Measurements from ENCODE around the gene BCDIN3D. TPM values are rescaled to one million over a fixed set of nuclear protein-coding genes. Genes with fewer than 3 reads are reported as not detected.

The BCDIN3D gene
- total RNA-seq, 1 experiment from 2014 or later = 4.8 TPM

DNA sequence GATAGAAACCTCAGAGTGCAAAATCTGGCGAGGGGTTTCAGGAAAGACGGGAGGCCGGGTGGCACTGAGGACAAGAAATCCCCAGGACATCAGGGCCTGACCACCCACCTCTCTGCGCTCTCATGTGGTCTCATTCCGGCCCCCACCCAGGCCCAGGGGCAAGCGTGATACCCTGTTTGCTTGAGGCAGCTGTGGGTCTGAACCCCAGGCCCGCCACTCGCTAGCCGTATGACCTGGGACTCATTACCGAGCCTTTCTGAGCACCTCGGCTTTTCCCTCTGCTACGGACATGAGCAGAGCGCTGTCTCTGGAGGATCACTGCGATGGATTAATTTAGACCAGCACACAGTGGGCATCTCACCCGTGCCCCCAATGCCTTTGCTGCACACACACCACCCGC lies 25.5 kb upstream of the BCDIN3D start:
- H3K4me3 ChIP-seq (ENCODE audit: low read depth in 2 of 2, low read length in 2 of 2) = no peak overlapping the region
- in situ Hi-C loops (cut with HindIII; ENCODE audit: low pct_unique_long_range_greater_than_20kb, low sequenced_read_pairs) = no loop called here
- no peaks in the 10 kb centered on the region for H3K36me3 ChIP-seq (ENCODE audit: control insufficient read depth, insufficient read depth, low read length)
- TF ChIP-seq POLR2AphosphoS5 (IDR thresholded peaks at IDR 0.05; ENCODE audit: low read depth, low read length) = no peak
- no peak for TF ChIP-seq TCF7L2 (IDR thresholded peaks at IDR 0.05; ENCODE audit: low read depth, low read length)
- TF ChIP-seq, protein P1, sequence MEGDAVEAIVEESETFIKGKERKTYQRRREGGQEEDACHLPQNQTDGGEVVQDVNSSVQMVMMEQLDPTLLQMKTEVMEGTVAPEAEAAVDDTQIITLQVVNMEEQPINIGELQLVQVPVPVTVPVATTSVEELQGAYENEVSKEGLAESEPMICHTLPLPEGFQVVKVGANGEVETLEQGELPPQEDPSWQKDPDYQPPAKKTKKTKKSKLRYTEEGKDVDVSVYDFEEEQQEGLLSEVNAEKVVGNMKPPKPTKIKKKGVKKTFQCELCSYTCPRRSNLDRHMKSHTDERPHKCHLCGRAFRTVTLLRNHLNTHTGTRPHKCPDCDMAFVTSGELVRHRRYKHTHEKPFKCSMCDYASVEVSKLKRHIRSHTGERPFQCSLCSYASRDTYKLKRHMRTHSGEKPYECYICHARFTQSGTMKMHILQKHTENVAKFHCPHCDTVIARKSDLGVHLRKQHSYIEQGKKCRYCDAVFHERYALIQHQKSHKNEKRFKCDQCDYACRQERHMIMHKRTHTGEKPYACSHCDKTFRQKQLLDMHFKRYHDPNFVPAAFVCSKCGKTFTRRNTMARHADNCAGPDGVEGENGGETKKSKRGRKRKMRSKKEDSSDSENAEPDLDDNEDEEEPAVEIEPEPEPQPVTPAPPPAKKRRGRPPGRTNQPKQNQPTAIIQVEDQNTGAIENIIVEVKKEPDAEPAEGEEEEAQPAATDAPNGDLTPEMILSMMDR (IDR thresholded peaks at IDR 0.05) = no peak
- TF ChIP-seq, protein P2, sequence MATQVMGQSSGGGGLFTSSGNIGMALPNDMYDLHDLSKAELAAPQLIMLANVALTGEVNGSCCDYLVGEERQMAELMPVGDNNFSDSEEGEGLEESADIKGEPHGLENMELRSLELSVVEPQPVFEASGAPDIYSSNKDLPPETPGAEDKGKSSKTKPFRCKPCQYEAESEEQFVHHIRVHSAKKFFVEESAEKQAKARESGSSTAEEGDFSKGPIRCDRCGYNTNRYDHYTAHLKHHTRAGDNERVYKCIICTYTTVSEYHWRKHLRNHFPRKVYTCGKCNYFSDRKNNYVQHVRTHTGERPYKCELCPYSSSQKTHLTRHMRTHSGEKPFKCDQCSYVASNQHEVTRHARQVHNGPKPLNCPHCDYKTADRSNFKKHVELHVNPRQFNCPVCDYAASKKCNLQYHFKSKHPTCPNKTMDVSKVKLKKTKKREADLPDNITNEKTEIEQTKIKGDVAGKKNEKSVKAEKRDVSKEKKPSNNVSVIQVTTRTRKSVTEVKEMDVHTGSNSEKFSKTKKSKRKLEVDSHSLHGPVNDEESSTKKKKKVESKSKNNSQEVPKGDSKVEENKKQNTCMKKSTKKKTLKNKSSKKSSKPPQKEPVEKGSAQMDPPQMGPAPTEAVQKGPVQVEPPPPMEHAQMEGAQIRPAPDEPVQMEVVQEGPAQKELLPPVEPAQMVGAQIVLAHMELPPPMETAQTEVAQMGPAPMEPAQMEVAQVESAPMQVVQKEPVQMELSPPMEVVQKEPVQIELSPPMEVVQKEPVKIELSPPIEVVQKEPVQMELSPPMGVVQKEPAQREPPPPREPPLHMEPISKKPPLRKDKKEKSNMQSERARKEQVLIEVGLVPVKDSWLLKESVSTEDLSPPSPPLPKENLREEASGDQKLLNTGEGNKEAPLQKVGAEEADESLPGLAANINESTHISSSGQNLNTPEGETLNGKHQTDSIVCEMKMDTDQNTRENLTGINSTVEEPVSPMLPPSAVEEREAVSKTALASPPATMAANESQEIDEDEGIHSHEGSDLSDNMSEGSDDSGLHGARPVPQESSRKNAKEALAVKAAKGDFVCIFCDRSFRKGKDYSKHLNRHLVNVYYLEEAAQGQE (IDR thresholded peaks at IDR 0.05; ENCODE audit: insufficient read depth in 1 of 2, low read depth in 2 of 2, low read length in 1 of 2) = no peak
- no peak for TF ChIP-seq SIN3A (IDR thresholded peaks at IDR 0.05; ENCODE audit: borderline replicate concordance, insufficient read depth, low read depth, low read length)
- no TSS peak for BruUV-seq (replicated peaks)
- ATAC-seq (no peak), DNase-seq (ENCODE audit: low read depth, low spot score) (no peak)
- H3K27me3 ChIP-seq (ENCODE audit: control insufficient read depth, insufficient read depth, low read length) = no peaks in the 10 kb centered on the region
- peak overlapping the region; percentile 60 for H3K27ac ChIP-seq (ENCODE audit: low read length)
- H3K9me3 ChIP-seq (ENCODE audit: control insufficient read depth, insufficient read depth, low read depth, low read length) = no peaks in the 10 kb centered on the region
- ChIA-PET CTCF (interaction anchor here (1.3 to 2.5 kb wide), 3 partner anchors 77 to 202 kb away, joined by 3 to 8 read pairs (median 4); no protein-coding TSS in a partner anchor), POLR2A (no interaction called here)
- intact Hi-C loops (cut with micrococcal nuclease; ENCODE audit: unreplicated experiment) = loop anchor here (5.0 to 10.0 kb wide), 2 partner anchors 79 to 186 kb away; partner anchors contain the start of gene ASIC1
- peaks cover 36% of the 10 kb centered on the region for H3K4me1 ChIP-seq (ENCODE audit: control insufficient read depth, insufficient read depth, low read length)

DNA sequence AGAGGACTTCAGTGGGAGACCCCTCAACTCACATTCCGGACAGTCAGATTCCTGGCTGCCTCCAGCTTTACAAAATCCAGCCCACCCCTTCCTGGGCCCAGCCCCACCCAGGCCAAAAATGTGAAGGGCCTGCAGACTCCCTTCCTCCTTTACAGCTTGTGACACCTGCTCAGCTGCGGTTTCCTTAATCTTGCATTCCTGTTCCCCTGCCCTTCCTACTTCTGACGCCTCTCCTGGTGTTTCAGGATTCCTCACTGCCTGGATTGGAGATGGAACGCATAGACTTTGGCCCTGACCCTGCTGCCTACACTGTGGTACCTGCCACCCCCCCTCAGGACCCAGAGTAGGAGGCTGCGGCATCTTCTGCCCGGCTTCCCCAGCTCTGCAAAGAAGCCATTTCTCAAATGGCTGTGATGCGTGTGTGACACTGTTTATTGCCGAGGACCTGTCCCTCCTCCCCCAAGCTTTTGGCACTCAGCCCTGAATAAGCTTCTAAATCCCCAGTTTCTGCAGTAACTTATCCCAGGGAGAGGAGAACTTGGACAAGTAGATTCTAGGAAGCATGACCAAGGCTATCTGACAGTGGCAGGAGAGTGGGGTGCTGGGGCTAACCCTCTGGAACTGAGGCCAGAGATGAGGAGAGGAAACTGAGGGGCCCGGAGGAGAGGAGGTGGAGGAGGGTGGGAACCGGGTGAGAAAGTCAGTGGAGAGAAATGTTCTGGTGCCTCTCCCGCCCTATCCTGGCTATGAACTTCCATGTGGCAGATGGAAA lies 24.9 kb upstream of the BCDIN3D start:
- ChIA-PET CTCF (interaction anchor here (0.6 to 2.5 kb wide), 5 partner anchors 12 to 203 kb away, joined by 3 to 8 read pairs (median 5); no protein-coding TSS in a partner anchor), POLR2A (interaction anchor here (0.7 kb wide), 1 partner anchor 24 kb away, joined by 3 read pairs; no protein-coding TSS in a partner anchor)
- Histone ChIP-seq H3K36me3 (ENCODE audit: control insufficient read depth, insufficient read depth, low read length) (no peaks in the 10 kb centered on the region), H3K27me3 (ENCODE audit: control insufficient read depth, insufficient read depth, low read length) (no peaks in the 10 kb centered on the region), H3K4me1 (ENCODE audit: control insufficient read depth, insufficient read depth, low read length) (peaks cover 34% of the 10 kb centered on the region), H3K9me3 (ENCODE audit: control insufficient read depth, insufficient read depth, low read depth, low read length) (no peaks in the 10 kb centered on the region), H3K27ac (ENCODE audit: low read length) (peak overlapping the region; percentile 60), H3K4me3 (ENCODE audit: low read depth in 2 of 2, low read length in 2 of 2) (no peak overlapping the region)
- DNase-seq (ENCODE audit: low read depth, low spot score) (no peak), ATAC-seq (no peak)
- no peak for TF ChIP-seq POLR2AphosphoS5 (IDR thresholded peaks at IDR 0.05; ENCODE audit: low read depth, low read length)
- TF ChIP-seq, protein P2 (IDR thresholded peaks at IDR 0.05; ENCODE audit: insufficient read depth in 1 of 2, low read depth in 2 of 2, low read length in 1 of 2) = no peak
- TF ChIP-seq TCF7L2 (IDR thresholded peaks at IDR 0.05; ENCODE audit: low read depth, low read length) = no peak
- TF ChIP-seq, protein P1 (IDR thresholded peaks at IDR 0.05) = no peak
- no peak for TF ChIP-seq SIN3A (IDR thresholded peaks at IDR 0.05; ENCODE audit: borderline replicate concordance, insufficient read depth, low read depth, low read length)
- in situ Hi-C loops (cut with HindIII; ENCODE audit: low pct_unique_long_range_greater_than_20kb, low sequenced_read_pairs) = no loop called here
- intact Hi-C loops (cut with micrococcal nuclease; ENCODE audit: unreplicated experiment) = loop anchor here (5.0 to 10.0 kb wide), 2 partner anchors 80 to 187 kb away; partner anchors contain the start of gene ASIC1
- no TSS peak for BruUV-seq (replicated peaks)

All from Panc1 (cell line).